ENCODE results near the gene FHOD3.

The FHOD3 gene

DNA sequence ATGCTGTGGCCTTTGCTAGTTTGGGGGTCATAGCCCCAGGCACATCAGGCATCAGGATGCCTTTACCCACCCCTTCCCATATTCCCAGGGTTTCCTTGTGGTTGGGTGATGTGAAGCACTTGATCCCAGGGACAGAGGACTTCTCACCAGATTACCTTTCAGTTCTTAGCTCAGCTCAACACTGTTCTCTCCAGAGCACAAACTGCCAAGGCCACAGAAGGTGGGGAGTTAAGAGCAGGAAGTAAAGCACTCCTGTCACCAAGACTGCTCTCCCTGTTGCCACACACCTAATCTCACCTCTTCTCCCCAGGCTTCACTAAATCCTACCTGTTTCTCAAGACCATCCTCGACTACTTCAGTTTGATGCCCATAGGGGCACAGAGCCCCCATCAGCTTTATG, 25.9 kb downstream of the FHOD3 start:
- no peak for DNase-seq

- DNase-seq = no peak
These were observed 28.3 kb downstream of the FHOD3 start for GRCh38 chr18:36325846-36326245.

- DNase-seq = no peak
These were observed 29.3 kb downstream of the FHOD3 start for GRCh38 chr18:36326771-36327170.

DNA sequence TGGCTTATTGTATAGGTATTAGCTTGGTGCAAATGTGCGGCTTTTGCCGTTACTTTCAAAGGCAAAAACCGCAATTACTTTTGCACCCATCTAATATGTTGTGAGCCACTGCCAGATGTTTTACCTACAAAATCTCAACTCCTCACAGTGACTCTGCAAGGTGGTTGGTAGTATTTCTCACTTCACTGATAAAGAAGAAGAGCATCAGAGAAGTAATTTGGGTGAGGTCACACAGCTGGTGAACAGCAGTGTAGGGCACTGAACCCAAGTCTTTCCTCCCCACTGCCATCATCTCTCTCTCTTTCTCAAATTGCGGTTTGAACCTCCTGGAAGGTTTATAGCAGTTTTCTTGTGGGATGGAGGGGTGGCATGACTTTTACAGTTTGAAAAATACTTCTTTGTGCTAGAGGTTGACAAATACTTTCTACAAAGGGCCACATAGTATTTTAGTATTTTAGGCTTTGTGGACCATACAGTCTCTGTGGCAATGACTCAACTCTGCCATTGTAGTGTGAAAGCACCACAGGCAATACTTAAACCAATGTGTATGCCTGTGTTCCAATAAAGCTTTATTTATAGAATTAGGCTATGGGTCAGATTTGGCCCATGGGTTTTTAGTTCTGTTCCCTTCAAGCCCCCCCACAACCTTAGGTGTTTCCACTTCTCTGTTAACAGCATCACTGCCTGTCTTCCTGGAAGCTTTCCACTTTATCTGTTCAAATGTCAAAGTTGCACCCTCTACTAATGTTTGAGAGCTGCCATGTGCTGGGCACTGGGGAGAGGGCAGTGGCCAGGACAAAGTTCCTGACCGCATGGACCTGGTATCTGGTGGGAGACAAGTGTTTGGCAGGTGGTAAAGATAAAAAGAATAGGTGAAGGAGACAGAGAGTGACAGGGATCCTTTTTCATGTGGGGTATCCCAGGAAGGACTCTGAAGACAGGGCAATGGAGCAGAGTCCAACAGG, 30.1 kb downstream of the FHOD3 start:
- DNase-seq = no peak

- no peak for DNase-seq
These were observed 30.9 kb downstream of the FHOD3 start for GRCh38 chr18:36328385-36328858.

DNA sequence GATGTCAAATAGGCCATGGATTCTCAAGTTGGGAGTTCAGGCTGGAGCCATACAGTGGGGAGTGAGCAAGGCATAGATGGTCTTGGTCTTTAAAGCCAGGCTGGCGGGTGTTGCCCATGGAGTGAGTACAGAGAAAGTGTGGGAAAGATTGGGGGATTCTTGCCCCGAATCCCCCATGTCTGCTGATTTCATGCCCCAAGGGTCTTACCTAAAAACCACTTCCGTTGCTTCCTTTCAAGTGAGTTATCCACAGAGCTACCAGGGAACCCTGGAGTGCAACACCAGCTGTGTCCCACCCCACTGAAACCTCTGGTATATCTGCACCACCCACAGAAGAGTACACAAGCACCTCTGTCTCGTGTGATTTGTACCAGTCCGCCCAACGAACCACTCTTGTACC, 31.4 kb downstream of the FHOD3 start:
- no peak for DNase-seq

- DNase-seq = no peak
These were observed 32.3 kb downstream of the FHOD3 start for GRCh38 chr18:36329684-36330434.

DNA sequence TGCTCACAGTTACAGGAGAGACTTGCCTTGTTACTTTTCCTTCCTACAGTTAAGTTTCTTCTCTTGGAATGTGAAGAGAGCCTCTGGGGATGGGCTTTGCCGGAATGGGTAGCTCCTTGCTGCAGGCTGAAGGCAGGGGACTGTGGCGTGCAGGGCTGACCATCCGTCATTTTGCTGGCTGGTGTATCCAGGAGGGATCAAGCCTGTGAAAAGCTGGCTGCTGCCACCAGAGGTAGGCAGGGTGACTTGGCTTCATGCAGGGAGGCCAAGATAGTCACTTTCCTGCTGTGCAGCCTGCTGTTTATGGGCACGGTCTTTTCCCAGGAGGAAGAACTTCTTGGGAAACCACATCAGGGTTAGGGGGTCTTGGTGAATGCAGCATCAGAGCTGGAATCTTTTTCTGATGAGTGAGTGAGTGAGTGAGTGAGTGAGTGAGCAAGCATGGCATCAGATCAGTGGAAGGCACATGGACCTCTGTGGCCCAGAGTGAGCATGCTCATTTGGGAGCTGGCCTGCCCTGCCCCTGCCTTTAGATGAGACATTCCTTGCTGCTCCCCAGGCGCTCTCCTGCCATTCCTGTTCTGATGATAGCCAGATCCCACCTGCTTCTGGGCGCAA, 33.0 kb downstream of the FHOD3 start:
- DNase-seq = no peak

DNA sequence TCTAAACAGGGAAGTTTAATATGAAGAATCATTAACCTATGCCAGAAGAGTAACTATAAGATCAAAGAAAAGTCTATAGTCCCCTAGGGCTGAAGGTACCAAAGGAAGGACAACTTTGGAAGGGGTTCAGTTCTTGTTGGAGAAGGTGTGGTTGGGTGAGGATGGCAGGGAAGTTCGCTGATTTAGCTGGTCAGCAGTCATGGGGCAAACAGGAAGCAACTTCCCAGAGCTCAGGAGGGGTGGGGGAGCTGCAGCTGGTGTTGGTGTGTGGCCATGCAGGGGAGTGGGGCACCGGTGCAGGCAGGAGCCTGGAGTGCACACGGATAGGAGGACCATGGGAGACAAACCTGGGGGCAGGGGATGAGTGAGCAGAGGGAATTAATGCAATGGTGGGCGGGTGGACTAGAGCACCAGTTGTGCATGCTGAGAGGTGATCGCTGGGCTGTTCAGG, 34.0 kb downstream of the FHOD3 start:
- no peak for DNase-seq

DNA sequence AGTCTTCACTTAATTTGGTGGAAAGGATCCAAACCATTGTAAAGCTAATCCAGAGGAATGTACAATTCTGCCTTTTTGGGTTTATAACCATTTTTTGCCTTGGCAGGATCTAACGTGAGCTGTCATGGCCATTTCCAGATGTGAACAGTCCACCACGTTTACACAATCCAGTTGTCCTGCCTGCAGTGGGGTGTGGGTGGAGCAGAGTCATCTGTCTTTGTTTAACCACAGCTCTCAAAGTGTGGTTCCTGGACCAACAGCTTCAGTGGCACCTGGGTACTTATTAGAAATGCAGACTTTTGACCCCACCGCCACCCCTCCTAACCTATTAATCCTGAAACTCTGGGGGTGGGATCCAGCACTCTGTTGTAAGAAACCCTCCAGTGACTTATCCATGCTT, 35.9 kb downstream of the FHOD3 start:
- DNase-seq = no peak

- no peak for DNase-seq
These were observed 37.3 kb downstream of the FHOD3 start for GRCh38 chr18:36334798-36335197.

- no peak for DNase-seq
These were observed 38.2 kb downstream of the FHOD3 start for GRCh38 chr18:36335476-36336279.

- no peak for DNase-seq
These were observed 40.3 kb downstream of the FHOD3 start for GRCh38 chr18:36337679-36338402.

DNA sequence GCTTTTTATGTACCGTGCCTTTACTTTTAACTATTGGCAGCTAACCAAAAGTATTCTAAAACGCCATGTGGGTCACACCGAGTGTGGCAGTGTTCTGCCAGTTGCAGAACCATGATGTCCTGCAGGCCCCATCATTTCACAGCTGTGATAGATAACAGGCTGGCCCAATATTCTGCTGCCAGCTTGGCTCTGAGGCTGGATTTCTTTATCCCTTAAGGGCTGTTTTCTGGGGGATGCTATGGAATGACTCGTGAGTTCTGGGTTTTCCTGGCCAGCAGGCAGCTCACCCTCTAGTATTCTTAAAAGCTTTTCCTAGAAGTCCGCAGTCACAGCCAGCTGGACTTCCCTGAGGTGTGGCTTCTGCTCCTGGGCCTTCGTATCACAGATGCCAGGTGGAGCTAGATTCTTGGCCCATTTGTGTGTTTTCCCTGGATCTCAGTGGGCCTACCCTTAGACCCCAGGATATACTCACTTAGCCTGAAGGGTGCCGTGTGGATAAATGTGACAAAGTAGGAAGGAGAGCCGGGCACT, 41.0 kb downstream of the FHOD3 start:
- DNase-seq = no peak

- DNase-seq = no peak
These were observed 42.7 kb downstream of the FHOD3 start for GRCh38 chr18:36340246-36340645.

DNA sequence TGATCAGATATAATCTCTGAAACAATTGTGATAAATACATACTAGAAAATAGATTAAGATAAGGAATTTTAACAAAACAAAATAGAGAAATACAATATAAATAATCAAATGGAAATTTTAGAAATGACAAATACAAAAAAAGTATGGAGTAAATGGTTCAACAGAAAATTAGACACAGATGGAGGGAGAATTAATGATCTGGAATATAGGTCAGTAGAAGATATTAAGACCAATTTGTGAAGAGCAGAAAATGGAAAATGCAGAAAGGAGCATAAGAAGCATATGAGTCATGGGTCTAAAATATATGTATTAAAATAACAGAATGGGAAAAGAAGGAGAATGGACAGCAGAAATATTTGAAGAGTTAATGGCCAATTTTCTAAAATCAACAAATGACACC, 44.4 kb downstream of the FHOD3 start:
- no peak for DNase-seq

GRCh38 chr18:36348331-36348730, 50.8 kb downstream of the FHOD3 start:
- no peak for DNase-seq

DNA sequence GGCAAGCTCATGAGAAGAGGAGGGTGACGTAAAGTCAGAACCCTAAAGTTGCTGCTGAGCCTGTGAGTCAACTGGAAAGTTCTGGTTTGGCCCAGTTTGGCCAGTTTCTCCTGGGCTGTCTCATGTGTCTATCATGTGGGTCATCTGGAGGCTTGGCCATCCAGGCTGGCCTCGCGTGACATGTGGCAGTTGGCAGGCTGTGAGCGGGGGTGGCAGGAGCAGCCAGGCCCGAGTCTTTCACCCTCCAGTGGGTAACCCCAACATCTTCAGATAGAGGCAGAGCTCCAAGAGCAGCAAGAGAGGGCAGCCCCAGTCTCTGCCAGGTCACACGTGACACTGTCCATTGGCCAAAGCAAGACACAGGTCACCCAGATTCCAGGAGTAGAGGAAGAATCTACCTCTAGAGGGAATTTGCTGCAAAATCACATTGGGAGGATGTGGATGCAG, 51.5 kb downstream of the FHOD3 start:
- no peak for DNase-seq

- no peak for DNase-seq
These were observed 52.0 kb downstream of the FHOD3 start for GRCh38 chr18:36349552-36349951.

DNA sequence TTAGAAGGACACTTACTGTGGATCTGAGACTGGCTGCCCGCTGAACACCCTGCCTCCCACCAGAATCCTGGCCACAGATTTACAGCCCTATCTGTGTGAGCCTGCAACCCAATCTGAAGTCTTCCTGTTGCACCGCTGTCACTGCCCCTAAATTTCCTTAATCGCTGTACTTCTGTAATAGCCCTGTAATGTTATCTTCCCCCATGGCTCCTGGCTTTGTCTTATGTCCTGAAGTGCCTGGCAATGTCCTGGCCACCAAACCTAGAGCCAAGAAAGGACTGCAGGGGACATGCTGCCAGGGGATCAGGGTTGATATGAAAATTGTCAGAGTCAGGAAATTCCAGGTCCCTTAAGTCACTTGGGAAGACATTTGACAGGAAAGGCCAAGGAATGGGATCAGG, 52.7 kb downstream of the FHOD3 start:
- DNase-seq = no peak

DNA sequence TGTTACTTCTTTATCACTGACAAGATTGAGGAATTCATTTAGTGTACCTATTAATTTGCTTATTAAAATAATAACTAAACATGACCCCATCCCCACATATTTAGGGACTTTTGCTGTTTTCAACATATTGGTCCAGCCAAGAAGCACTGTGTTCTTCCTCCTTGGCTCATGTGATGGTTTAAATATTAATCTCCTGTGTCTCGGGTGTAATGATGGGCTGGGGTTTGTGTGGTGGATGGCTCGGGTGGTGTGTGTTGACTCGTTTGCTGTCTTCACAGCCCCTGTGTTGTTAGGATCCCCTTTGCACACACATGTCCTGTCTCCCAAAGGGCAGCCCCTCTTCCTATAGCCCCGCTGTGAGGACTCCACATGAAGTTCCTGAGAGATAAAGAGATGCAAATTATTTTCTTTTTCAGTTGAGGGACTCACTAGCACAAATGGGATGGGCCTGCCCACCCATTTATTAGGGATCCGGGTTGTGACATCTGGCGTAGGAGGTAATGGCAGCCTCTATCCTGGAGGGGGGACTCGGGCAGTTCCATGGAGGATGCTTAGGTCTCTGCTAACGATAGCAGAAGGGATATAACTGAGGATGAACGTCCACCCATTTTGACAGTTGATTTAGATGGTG, 53.4 kb downstream of the FHOD3 start:
- DNase-seq = no peak

All from activated naive CD4-positive, alpha-beta T cell (primary cell).